ENCODE measurements around the gene RTKN.
"Not testable (repeated sequence)": the region's sequence is repeated elsewhere in the genome, so short reads cannot be mapped to it uniquely, and the experiment has no call there.

RTKN gene

GRCh38 chr2:74460187-74460586, 18.4 kb upstream of the RTKN start:
- DNase-seq: not testable (repeated sequence)

GRCh38 chr2:74459503-74460118, 17.9 kb upstream of the RTKN start:
- DNase-seq: not testable (repeated sequence)

GRCh38 chr2:74458938-74459363, 17.2 kb upstream of the RTKN start:
- DNase-seq: no peak

GRCh38 chr2:74458132-74458937, 16.6 kb upstream of the RTKN start, which contains the start of gene WBP1:
Gene WBP1 (plus strand): TSS chr2:74458438. CDS start chr2:74458603, 165 bp downstream.
- peak; percentile 100 for DNase-seq

GRCh38 chr2:74457549-74458131, 15.9 kb upstream of the RTKN start:
- DNase-seq: peak; percentile 48

GRCh38 chr2:74457129-74457548, 15.4 kb upstream of the RTKN start:
- DNase-seq: no peak

GRCh38 chr2:74454654-74455511, 13.1 kb upstream of the RTKN start, which contains the start of gene INO80B:
Gene INO80B (plus strand): TSS chr2:74455087. CDS start chr2:74455117, 30 bp downstream.
- peak; percentile 93 for DNase-seq

- no peak for DNase-seq
Measured at GRCh38 chr2:74450570-74451190, 8.9 kb upstream of the RTKN start.

- no peak for DNase-seq
Measured at GRCh38 chr2:74448771-74449170, 7.0 kb upstream of the RTKN start.

- DNase-seq: no peak
Measured at GRCh38 chr2:74447230-74447999, 5.7 kb upstream of the RTKN start.

- DNase-seq: no peak
Measured at GRCh38 chr2:74444498-74445318, 3.0 kb upstream of the RTKN start.

GRCh38 chr2:74442483-74443297, 953 bp upstream of the RTKN start:
- DNase-seq: not testable (repeated sequence)

GRCh38 chr2:74441170-74441689, 507 bp downstream of the RTKN start:
- no peak for DNase-seq

- peak; percentile 68 for DNase-seq
Measured at GRCh38 chr2:74440378-74441169, 1.2 kb downstream of the RTKN start.

- DNase-seq: no peak
Measured at GRCh38 chr2:74439803-74440377, 1.8 kb downstream of the RTKN start.

- DNase-seq: no peak
Measured at GRCh38 chr2:74439373-74439772, 2.4 kb downstream of the RTKN start.

- DNase-seq: no peak
Measured at GRCh38 chr2:74438248-74438647, 3.5 kb downstream of the RTKN start.
